Spleen (tissue), 7 donors: ENCODE measurements around the gene POLR2A.

Experiments
- POLR2A ChIP-seq, 3 donors: fragments of 450-650 bp; IDR thresholded peaks; one replicate each; pipeline ENCODE4 v1.5.1; 2017; ENCODE audit warnings: antibody characterized with exemption in 3 of 3, mild to moderate bottlenecking in 1 of 3
- POLR2AphosphoS5 ChIP-seq, 3 donors: sonication (generic); formaldehyde crosslinking; IDR thresholded peaks; one replicate each; pipeline ENCODE4 v1.5.1; 2017; ENCODE audit warnings: antibody characterized with exemption in 3 of 3
- TF ChIP-seq, protein P1 (sequence below), 11 experiments: fragments of 200-600 bp in 7 of 11; fragments of 450-650 bp in 4 of 11; sonication (generic) in 4 of 11; IDR thresholded peaks in 8 of 11; conservative IDR thresholded peaks in 3 of 11; 1 replicate in 7 of 11; 2 replicates in 4 of 11; pipeline versions ENCODE4 v1.4.0 to v1.8.0; 2016 to 2021; ENCODE audit warnings: antibody characterized with exemption in 11 of 11, inconsistent platforms in 4 of 11, mild to moderate bottlenecking in 1 of 11
- donor health status: DM: no; HTN: no; CAD: no; lungs with moderate emphysema.
- donor health status: DM: no; HTN: no; CAD: no.
- donor health status: DM: no; HTN: no; CAD: no.

DNA sequence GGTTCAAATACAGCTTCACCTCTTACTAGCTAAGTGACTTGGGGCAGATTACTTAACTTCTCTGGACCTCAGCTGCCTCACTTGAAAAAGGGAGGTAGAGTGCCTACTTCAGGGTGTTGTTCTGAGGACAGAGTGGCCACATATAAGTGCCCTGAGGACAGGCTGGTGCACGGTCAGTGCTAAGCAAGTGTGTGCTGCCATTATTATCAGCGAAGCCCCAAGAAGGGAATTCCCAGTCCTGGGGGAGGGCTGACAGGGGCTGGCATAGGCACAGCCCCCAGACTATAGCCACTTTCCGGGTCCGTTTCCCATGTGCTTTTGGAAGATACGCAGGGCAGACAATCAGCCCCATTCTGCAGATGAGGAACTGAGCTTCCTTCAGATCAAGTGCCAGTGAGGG lies 7.2 kb upstream of the POLR2A start:
- TF ChIP-seq POLR2AphosphoS5 (IDR thresholded peaks at IDR 0.05), result no peak
- TF ChIP-seq, protein P1, sequence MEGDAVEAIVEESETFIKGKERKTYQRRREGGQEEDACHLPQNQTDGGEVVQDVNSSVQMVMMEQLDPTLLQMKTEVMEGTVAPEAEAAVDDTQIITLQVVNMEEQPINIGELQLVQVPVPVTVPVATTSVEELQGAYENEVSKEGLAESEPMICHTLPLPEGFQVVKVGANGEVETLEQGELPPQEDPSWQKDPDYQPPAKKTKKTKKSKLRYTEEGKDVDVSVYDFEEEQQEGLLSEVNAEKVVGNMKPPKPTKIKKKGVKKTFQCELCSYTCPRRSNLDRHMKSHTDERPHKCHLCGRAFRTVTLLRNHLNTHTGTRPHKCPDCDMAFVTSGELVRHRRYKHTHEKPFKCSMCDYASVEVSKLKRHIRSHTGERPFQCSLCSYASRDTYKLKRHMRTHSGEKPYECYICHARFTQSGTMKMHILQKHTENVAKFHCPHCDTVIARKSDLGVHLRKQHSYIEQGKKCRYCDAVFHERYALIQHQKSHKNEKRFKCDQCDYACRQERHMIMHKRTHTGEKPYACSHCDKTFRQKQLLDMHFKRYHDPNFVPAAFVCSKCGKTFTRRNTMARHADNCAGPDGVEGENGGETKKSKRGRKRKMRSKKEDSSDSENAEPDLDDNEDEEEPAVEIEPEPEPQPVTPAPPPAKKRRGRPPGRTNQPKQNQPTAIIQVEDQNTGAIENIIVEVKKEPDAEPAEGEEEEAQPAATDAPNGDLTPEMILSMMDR (IDR thresholded peaks at IDR 0.05 in 8 of 11, conservative IDR thresholded peaks at IDR 0.05 in 3 of 11), result no peak
- TF ChIP-seq POLR2A (IDR thresholded peaks at IDR 0.05), result no peak
